ENCODE data around the gene AGAP3. TPM values are rescaled to one million over a fixed set of nuclear protein-coding genes. Genes with fewer than 3 reads are reported as not detected.

The AGAP3 gene
- total RNA-seq, 1 donor from 2014 or later = 156 TPM

- FAIRE-seq = no peak
- H3K9me3 ChIP-seq (ENCODE audit: insufficient read depth, low read depth, low read length) = no peaks in the 10 kb centered on the region
Observed at GRCh38 chr7:151058781-151059366, 27.4 kb upstream of the AGAP3 start.

GRCh38 chr7:151059367-151060112 lies 26.7 kb upstream of the AGAP3 start, which contains the start of gene SLC4A2:
Gene SLC4A2 (plus strand): TSS chr7:151059589. CDS start chr7:151061988, 2,399 bp downstream.
- peaks cover 4% of the 10 kb centered on the region for H3K36me3 Mint-ChIP-seq (ENCODE audit: low read depth, unreplicated experiment)
- Histone ChIP-seq H3K4me2 (ENCODE audit: low read length) (peak within 1 kb of the TSS; percentile 91), H3K36me3 (ENCODE audit: insufficient read depth, low read length) (no peaks in the 10 kb centered on the region), H3K79me2 (ENCODE audit: insufficient read depth, low read length) (peaks cover 41% of the 10 kb centered on the region), H3K9ac (ENCODE audit: low read length) (peak within 1 kb of the TSS; percentile 81), H3K27ac (ENCODE audit: low read depth, low read length) (peak within 1 kb of the TSS; percentile 93), H3K27me3 (ENCODE audit: insufficient read depth, low read length) (no peaks in the 10 kb centered on the region), H3K9me3 (ENCODE audit: insufficient read depth, low read depth, low read length) (no peaks in the 10 kb centered on the region), H2AFZ (ENCODE audit: low read depth, low read length) (peak within 1 kb of the TSS; percentile 70), H4K20me1 (ENCODE audit: insufficient read depth, low read length) (peaks cover 48% of the 10 kb centered on the region), H3K4me1 (ENCODE audit: insufficient read depth, low read length) (peaks cover 54% of the 10 kb centered on the region), H3K4me3 (ENCODE audit: insufficient read depth, low read depth, low read length) (peak within 1 kb of the TSS; percentile 80)
- peak within 1 kb of the TSS; percentile 94 for H3K4me3 Mint-ChIP-seq (ENCODE audit: unreplicated experiment)
- DNase-seq (ENCODE audit: low read depth) (no peak), FAIRE-seq (no peak)
- H3K4me1 Mint-ChIP-seq (ENCODE audit: low read depth, unreplicated experiment) = peaks cover 31% of the 10 kb centered on the region
- peak within 1 kb of the TSS; percentile 97 for H3K27ac Mint-ChIP-seq (ENCODE audit: unreplicated experiment)
- TF ChIP-seq, protein P1, sequence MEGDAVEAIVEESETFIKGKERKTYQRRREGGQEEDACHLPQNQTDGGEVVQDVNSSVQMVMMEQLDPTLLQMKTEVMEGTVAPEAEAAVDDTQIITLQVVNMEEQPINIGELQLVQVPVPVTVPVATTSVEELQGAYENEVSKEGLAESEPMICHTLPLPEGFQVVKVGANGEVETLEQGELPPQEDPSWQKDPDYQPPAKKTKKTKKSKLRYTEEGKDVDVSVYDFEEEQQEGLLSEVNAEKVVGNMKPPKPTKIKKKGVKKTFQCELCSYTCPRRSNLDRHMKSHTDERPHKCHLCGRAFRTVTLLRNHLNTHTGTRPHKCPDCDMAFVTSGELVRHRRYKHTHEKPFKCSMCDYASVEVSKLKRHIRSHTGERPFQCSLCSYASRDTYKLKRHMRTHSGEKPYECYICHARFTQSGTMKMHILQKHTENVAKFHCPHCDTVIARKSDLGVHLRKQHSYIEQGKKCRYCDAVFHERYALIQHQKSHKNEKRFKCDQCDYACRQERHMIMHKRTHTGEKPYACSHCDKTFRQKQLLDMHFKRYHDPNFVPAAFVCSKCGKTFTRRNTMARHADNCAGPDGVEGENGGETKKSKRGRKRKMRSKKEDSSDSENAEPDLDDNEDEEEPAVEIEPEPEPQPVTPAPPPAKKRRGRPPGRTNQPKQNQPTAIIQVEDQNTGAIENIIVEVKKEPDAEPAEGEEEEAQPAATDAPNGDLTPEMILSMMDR (IDR thresholded peaks at IDR 0.05; ENCODE audit: insufficient read depth, low read depth, low read length) = no peak
- TF ChIP-seq EZH2 (IDR thresholded peaks at IDR 0.05; ENCODE audit: insufficient read depth, low read length) = no peak
- H3K9me3 Mint-ChIP-seq (ENCODE audit: unreplicated experiment) = peaks cover under 1% of the 10 kb centered on the region
- peaks cover 3% of the 10 kb centered on the region for H3K27me3 Mint-ChIP-seq (ENCODE audit: low read depth, unreplicated experiment)

More at GRCh38 chr7:151058781-151059366, 27.4 kb upstream of the AGAP3 start:
- TF ChIP-seq, protein P1 (IDR thresholded peaks at IDR 0.05; ENCODE audit: insufficient read depth, low read depth, low read length) = no peak
- TF ChIP-seq EZH2 (IDR thresholded peaks at IDR 0.05; ENCODE audit: insufficient read depth, low read length) = no peak
- H3K36me3 ChIP-seq (ENCODE audit: insufficient read depth, low read length) = no peaks in the 10 kb centered on the region
- peak overlapping the region; percentile 93 for H3K27ac ChIP-seq (ENCODE audit: low read depth, low read length)
- peak overlapping the region; percentile 65 for H2AFZ ChIP-seq (ENCODE audit: low read depth, low read length)
- peak overlapping the region; percentile 80 for H3K4me3 ChIP-seq (ENCODE audit: insufficient read depth, low read depth, low read length)
- peaks cover 54% of the 10 kb centered on the region for H3K4me1 ChIP-seq (ENCODE audit: insufficient read depth, low read length)
- peak overlapping the region; percentile 94 for H3K4me3 Mint-ChIP-seq (ENCODE audit: unreplicated experiment)
- peak overlapping the region; percentile 91 for H3K4me2 ChIP-seq (ENCODE audit: low read length)
- H3K27ac Mint-ChIP-seq (ENCODE audit: unreplicated experiment) = peak overlapping the region; percentile 97
- H3K9me3 Mint-ChIP-seq (ENCODE audit: unreplicated experiment) = peaks cover 1% of the 10 kb centered on the region
- peaks cover 43% of the 10 kb centered on the region for H4K20me1 ChIP-seq (ENCODE audit: insufficient read depth, low read length)
- H3K27me3 Mint-ChIP-seq (ENCODE audit: low read depth, unreplicated experiment) = peaks cover 4% of the 10 kb centered on the region
- peak overlapping the region; percentile 81 for H3K9ac ChIP-seq (ENCODE audit: low read length)
- H3K27me3 ChIP-seq (ENCODE audit: insufficient read depth, low read length) = no peaks in the 10 kb centered on the region
- H3K79me2 ChIP-seq (ENCODE audit: insufficient read depth, low read length) = peaks cover 38% of the 10 kb centered on the region
- H3K36me3 Mint-ChIP-seq (ENCODE audit: low read depth, unreplicated experiment) = peaks cover 11% of the 10 kb centered on the region
- no peak for DNase-seq (ENCODE audit: low read depth)
- H3K4me1 Mint-ChIP-seq (ENCODE audit: low read depth, unreplicated experiment) = peaks cover 31% of the 10 kb centered on the region

All from astrocyte (in vitro differentiated cells and primary cell).